GM21526 (cell line): ENCODE data around the gene PRKCZ.

Experiments used
- ATAC-seq: cut with Tn5 transposase; IDR thresholded peaks from one replicate; pipeline ENCODE4 v1.9.1; 2021; ENCODE audit warnings: moderate library complexity; ENCODE audit not compliant: unreplicated experiment, low FRiP score

Gene PRKCZ

GRCh38 chr1:2044510-2045319 is 5.5 kb upstream of the PRKCZ start:
- ATAC-seq, result no peak

GRCh38 chr1:2045468-2046173 is 4.6 kb upstream of the PRKCZ start:
- no peak for ATAC-seq

- ATAC-seq, result no peak
These were observed 3.9 kb upstream of the PRKCZ start for GRCh38 chr1:2046174-2046917.

- ATAC-seq, result no peak
These were observed 3.1 kb upstream of the PRKCZ start for GRCh38 chr1:2046953-2047748.

GRCh38 chr1:2047749-2048729 is 2.2 kb upstream of the PRKCZ start:
- ATAC-seq, result no peak

- ATAC-seq, result no peak
These were observed 940 bp upstream of the PRKCZ start for GRCh38 chr1:2049225-2049717.

- ATAC-seq, result peak; percentile 21
These were observed 216 bp downstream of the PRKCZ start for GRCh38 chr1:2050461-2050792.

GRCh38 chr1:2050793-2051682 is 827 bp downstream of the PRKCZ start:
- ATAC-seq, result no peak

GRCh38 chr1:2052054-2052679 is 2.0 kb downstream of the PRKCZ start:
- ATAC-seq, result no peak

GRCh38 chr1:2052756-2053155 is 2.5 kb downstream of the PRKCZ start:
- no peak for ATAC-seq

- ATAC-seq, result no peak
These were observed 3.0 kb downstream of the PRKCZ start for GRCh38 chr1:2053217-2053616.

- no peak for ATAC-seq
These were observed 3.7 kb downstream of the PRKCZ start for GRCh38 chr1:2053784-2054376.

GRCh38 chr1:2054560-2054959 is 4.3 kb downstream of the PRKCZ start:
- ATAC-seq, result no peak

GRCh38 chr1:2055911-2056575 is 5.8 kb downstream of the PRKCZ start:
- ATAC-seq, result no peak

GRCh38 chr1:2056955-2057590 is 6.9 kb downstream of the PRKCZ start:
- ATAC-seq, result no peak

- no peak for ATAC-seq
These were observed 9.2 kb downstream of the PRKCZ start for GRCh38 chr1:2059290-2059953.
